Testis (tissue), 3 donors: ENCODE data around the gene TCF7L1. TPM values are rescaled to one million over a fixed set of nuclear protein-coding genes. Genes with fewer than 3 reads are reported as not detected.

Experiments
- DNase-seq: peaks from one replicate; pipeline ENCODE4 v3.0.0-alpha.2; 2019
- H3K27ac ChIP-seq, 2 donors: fragments of 200-600 bp; sonication (generic); one replicate each; pipeline ENCODE4 v1.5.1; 2019
- H3K27me3 ChIP-seq: fragments of 200-600 bp; sonication (generic); one replicate; pipeline ENCODE4 v1.5.1; 2019
- H3K36me3 ChIP-seq: fragments of 200-600 bp; sonication (generic); one replicate; pipeline ENCODE4 v1.5.1; 2017; ENCODE audit warnings: low read depth; ENCODE audit errors: missing control alignments
- H3K4me1 ChIP-seq: fragments of 200-600 bp; sonication (generic); one replicate; pipeline ENCODE4 v1.5.1; 2019
- H3K4me3 ChIP-seq, 2 donors: fragments of 200-600 bp; sonication (generic); one replicate each; pipeline ENCODE4 v1.5.1; 2017 to 2019
- H3K9me3 ChIP-seq: fragments of 200-600 bp; sonication (generic); one replicate; pipeline ENCODE4 v1.5.1; 2017
- CTCF ChIP-seq, 3 experiments: fragments of 450-650 bp in 2 of 3; fragments of 200-600 bp in 1 of 3; sonication (generic) in 1 of 3; IDR thresholded peaks; one replicate each; pipeline ENCODE4 v1.5.1; 2016 to 2019; ENCODE audit warnings: antibody characterized with exemption in 3 of 3, mild to moderate bottlenecking in 2 of 3, moderate library complexity in 1 of 3
- POLR2A ChIP-seq: fragments of 450-650 bp; IDR thresholded peaks from one replicate; pipeline ENCODE4 v1.6.1; 2017; ENCODE audit warnings: antibody characterized with exemption, mild to moderate bottlenecking, moderate library complexity
- WGBS, 2 donors: methylation state at CpG; one replicate each; pipeline ENCODE4 v1.1.5; 2018; 5-methylcytosine and 5-hydroxymethylcytosine counted together
- intact Hi-C: fragments of 100-400 bp; cut with DNase I; formaldehyde crosslinking; loops from one replicate; pipeline ENCODE4 v1.15.1; 2023; ENCODE audit warnings: low total_unique reads
- polyA plus RNA-seq: library from polyadenylated mRNA; stranded (reverse); fragments of 350-450 nt; fragmentation: Illumina TruSeq; extraction: RNeasy Lipid Tissue Mini Kit (QIAGEN cat#74804); gene quantifications from one replicate; pipeline ENCODE4 v1.2.3, GENCODE V29; 2014; ENCODE audit warnings: low read depth, low replicate concordance; ENCODE audit not compliant: insufficient read depth
- total RNA-seq, 2 donors: library from RNA; depleted of rRNA; stranded (reverse); fragments of >200 nt; gene quantifications; one replicate each; pipeline ENCODE4 v1.2.3, GENCODE V29; 2016

TCF7L1 gene
- total and polyA plus RNA-seq, 3 donors from 2014 or later: 6.7 to 11.9 (median 6.7) TPM

GRCh38 chr2:85344356-85344954 lies 211.3 kb downstream of the TCF7L1 start:
- no peak for TF ChIP-seq CTCF (IDR thresholded peaks at IDR 0.05)
- TF ChIP-seq POLR2A: no peak
- Histone ChIP-seq H3K27me3 (no peaks in the 10 kb centered on the region), H3K4me1 (no peaks in the 10 kb centered on the region), H3K4me3 (no peak overlapping the region), H3K36me3 (no peaks in the 10 kb centered on the region), H3K27ac (no peak overlapping the region), H3K9me3 (no peaks in the 10 kb centered on the region)
- intact Hi-C loops: no loop called here
- no peak for DNase-seq
- WGBS, 2 donors: 80 to 91% methylated on average over 5 to 14 of the region's 14 CpGs

- intact Hi-C loops: no loop called here
- no peak for DNase-seq
- no peak overlapping the region for H3K27ac ChIP-seq
- H3K9me3 ChIP-seq: no peaks in the 10 kb centered on the region
- TF ChIP-seq CTCF (IDR thresholded peaks at IDR 0.05): no peak
- no peak for TF ChIP-seq POLR2A
- no peak overlapping the region for H3K4me3 ChIP-seq
- no peaks in the 10 kb centered on the region for H3K27me3 ChIP-seq
- no peaks in the 10 kb centered on the region for H3K4me1 ChIP-seq
- H3K36me3 ChIP-seq: no peaks in the 10 kb centered on the region
- 86 to 96% methylated on average over 3 of the region's 3 CpGs for WGBS, 2 donors
Measured at GRCh38 chr2:85347599-85347998, 214.4 kb downstream of the TCF7L1 start.

GRCh38 chr2:85353876-85354285 lies 220.7 kb downstream of the TCF7L1 start:
- intact Hi-C loops: no loop called here
- Histone ChIP-seq H3K4me1 (peaks cover 9% of the 10 kb centered on the region), H3K4me3 (peak overlapping the region; percentile 80 to 85), H3K27ac (peak overlapping the region; percentile 68), H3K36me3 (no peaks in the 10 kb centered on the region), H3K27me3 (no peaks in the 10 kb centered on the region), H3K9me3 (no peaks in the 10 kb centered on the region)
- no peak for TF ChIP-seq POLR2A
- no peak for TF ChIP-seq CTCF (IDR thresholded peaks at IDR 0.05)
- peak; percentile 34 for DNase-seq
- WGBS, 2 donors: 3% methylated on average over 8 to 16 of the region's 16 CpGs

GRCh38 chr2:85354286-85355072 lies 221.3 kb downstream of the TCF7L1 start, which contains the start of the genes ELMOD3 and RETSAT:
Gene ELMOD3 (plus strand): TSS chr2:85354769. CDS start chr2:85357199, 2,430 bp downstream.
Gene RETSAT (minus strand): TSS chr2:85354528. CDS start chr2:85354507, 21 bp downstream.
- DNase-seq: peak; percentile 99
- TF ChIP-seq POLR2A (peak; percentile 85), CTCF (IDR thresholded peaks at IDR 0.05) (peak in 1 of 3 experiments; percentile 19)
- Histone ChIP-seq H3K4me3 (peak within 1 kb of the TSS; percentile 80 to 85), H3K27ac (peak within 1 kb of the TSS; percentile 82 to 84), H3K4me1 (peaks cover 9% of the 10 kb centered on the region), H3K9me3 (no peaks in the 10 kb centered on the region), H3K27me3 (no peaks in the 10 kb centered on the region), H3K36me3 (no peaks in the 10 kb centered on the region)
- intact Hi-C loops: no loop called here
- WGBS, 2 donors: 0% methylated on average over 8 to 42 of the region's 42 CpGs
